Breast epithelium (tissue), 4 donors: ENCODE data around the gene POMT1. TPM values are rescaled to one million over a fixed set of nuclear protein-coding genes. Genes with fewer than 3 reads are reported as not detected.

Source experiments
- DNase-seq, 2 donors: peaks; one replicate each; pipeline ENCODE4 v3.0.0-alpha.2; 2019; ENCODE audit warnings: low spot score in 2 of 2
- H3K27ac ChIP-seq, 2 donors: fragments of 200-600 bp; sonication (generic) in 1 of 2; one replicate each; pipeline ENCODE4 v1.5.1; 2016 to 2019; ENCODE audit warnings: mild to moderate bottlenecking in 1 of 2
- H3K27me3 ChIP-seq, 2 donors: fragments of 200-600 bp; sonication (generic) in 1 of 2; one replicate each; pipeline versions ENCODE4 v1.5.1 to v1.6.0; 2017 to 2019; ENCODE audit warnings: control low read depth in 1 of 2, mild to moderate bottlenecking in 1 of 2
- H3K36me3 ChIP-seq: fragments of 200-600 bp; one replicate; pipeline ENCODE4 v1.5.1; 2019
- H3K4me1 ChIP-seq, 2 donors: fragments of 200-600 bp; sonication (generic); one replicate each; pipeline ENCODE4 v1.5.1; 2016 to 2019; ENCODE audit warnings: control low read depth in 1 of 2
- H3K4me3 ChIP-seq, 3 donors: fragments of 200-600 bp; sonication (generic); 1 replicate in 2 of 3; 2 replicates in 1 of 3; pipeline ENCODE4 v1.5.1; 2016 to 2019; ENCODE audit warnings: mild to moderate bottlenecking in 3 of 3, moderate library complexity in 2 of 3
- H3K9me3 ChIP-seq, 2 donors: fragments of 200-600 bp; sonication (generic) in 1 of 2; one replicate each; pipeline ENCODE4 v1.5.1; 2016 to 2019; ENCODE audit warnings: control low read depth in 1 of 2
- POLR2A ChIP-seq: fragments of 450-650 bp; IDR thresholded peaks from one replicate; pipeline ENCODE4 v1.6.1; 2016; ENCODE audit warnings: antibody characterized with exemption, mild to moderate bottlenecking, moderate library complexity
- POLR2AphosphoS5 ChIP-seq, 3 donors: sonication (generic); formaldehyde crosslinking; IDR thresholded peaks; one replicate each; pipeline ENCODE4 v1.6.1; 2017; ENCODE audit warnings: antibody characterized with exemption in 3 of 3
- intact Hi-C: fragments of 100-400 bp; cut with DNase I; formaldehyde crosslinking; loops from one replicate; pipeline ENCODE4 v1.15.1; 2023; ENCODE audit warnings: low total_unique reads
- total RNA-seq, 3 donors: library from RNA; depleted of rRNA; stranded (reverse); fragments of >200 nt; gene quantifications; one replicate each; pipeline ENCODE4 v1.1.0, GENCODE V29; 2016
- TF ChIP-seq, protein P1 (sequence below), 3 donors: fragments of 450-650 bp; IDR thresholded peaks; one replicate each; pipeline ENCODE4 v1.5.1; 2016 to 2017; ENCODE audit warnings: antibody characterized with exemption in 3 of 3, mild to moderate bottlenecking in 3 of 3, moderate library complexity in 3 of 3

POMT1 gene
- total RNA-seq, 3 donors from 2014 or later = 26.5 to 45.7 (median 26.6) TPM

GRCh38 chr9:131530546-131530919 is 27.8 kb downstream of the POMT1 start:
- intact Hi-C loops = no loop called here
- peak overlapping the region; percentile 96 to 100 (median 99) for H3K4me3 ChIP-seq

DNA sequence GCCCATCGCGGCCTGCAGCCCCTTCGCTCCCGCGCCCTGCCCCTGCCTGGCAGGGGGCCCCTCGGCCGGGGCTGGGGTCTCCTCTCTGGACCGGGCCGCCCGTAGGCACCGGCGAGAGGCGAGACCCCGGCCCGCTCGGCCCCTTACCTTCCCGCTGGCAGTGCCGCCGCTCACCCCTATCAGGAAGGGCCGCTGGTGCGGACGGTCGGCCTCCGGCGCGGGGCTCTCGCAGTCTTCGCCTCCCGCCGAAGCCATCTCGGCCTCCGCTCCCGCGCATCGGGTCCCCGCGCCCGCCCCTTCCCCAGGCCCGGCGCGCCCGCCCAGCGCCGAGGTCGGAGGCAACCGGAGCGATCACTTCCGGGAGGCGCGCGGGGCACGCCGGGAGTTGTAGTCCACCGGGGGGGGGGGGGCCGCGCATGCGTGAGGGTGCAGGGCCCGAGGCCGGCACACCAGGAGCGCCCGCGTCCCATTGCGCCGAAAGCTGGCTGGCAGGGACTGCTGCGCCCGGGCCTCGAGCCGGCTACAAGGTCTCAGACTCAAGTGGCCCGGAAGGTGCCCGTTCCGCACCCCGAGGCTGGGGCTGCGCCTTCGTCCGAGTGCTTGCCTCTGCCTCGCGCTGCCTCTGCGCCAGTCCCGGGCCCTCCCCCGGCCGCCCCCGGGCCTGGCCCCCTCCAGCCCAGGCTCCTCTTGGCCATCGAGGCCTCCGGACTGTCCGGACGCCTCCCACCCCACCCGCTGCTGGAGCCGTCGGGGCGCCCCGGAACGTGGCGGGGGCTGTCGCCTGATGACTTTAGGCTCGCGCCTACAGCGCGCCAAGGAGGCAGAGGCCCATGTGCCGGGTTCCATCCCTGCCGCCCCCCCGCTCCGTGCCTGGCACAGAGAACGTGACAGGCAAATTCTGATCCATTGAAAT is 28.5 kb downstream of the POMT1 start, which contains the start of gene UCK1:
Gene UCK1, minus strand, starts transcription at position 344 of the 913 bp plus-strand sequence. Its CDS starts 89 bp downstream, at position 255.
- Histone ChIP-seq H3K9me3 (no peaks in the 10 kb centered on the region), H3K36me3 (no peaks in the 10 kb centered on the region), H3K27ac (peak within 1 kb of the TSS; percentile 63 to 73), H3K4me3 (peak within 1 kb of the TSS; percentile 96 to 100 (median 99)), H3K4me1 (peaks cover 9 to 10% of the 10 kb centered on the region in 2 donors), H3K27me3 (no peaks in the 10 kb centered on the region)
- DNase-seq = peak; percentile 45 to 65
- intact Hi-C loops = no loop called here
- TF ChIP-seq, protein P1, sequence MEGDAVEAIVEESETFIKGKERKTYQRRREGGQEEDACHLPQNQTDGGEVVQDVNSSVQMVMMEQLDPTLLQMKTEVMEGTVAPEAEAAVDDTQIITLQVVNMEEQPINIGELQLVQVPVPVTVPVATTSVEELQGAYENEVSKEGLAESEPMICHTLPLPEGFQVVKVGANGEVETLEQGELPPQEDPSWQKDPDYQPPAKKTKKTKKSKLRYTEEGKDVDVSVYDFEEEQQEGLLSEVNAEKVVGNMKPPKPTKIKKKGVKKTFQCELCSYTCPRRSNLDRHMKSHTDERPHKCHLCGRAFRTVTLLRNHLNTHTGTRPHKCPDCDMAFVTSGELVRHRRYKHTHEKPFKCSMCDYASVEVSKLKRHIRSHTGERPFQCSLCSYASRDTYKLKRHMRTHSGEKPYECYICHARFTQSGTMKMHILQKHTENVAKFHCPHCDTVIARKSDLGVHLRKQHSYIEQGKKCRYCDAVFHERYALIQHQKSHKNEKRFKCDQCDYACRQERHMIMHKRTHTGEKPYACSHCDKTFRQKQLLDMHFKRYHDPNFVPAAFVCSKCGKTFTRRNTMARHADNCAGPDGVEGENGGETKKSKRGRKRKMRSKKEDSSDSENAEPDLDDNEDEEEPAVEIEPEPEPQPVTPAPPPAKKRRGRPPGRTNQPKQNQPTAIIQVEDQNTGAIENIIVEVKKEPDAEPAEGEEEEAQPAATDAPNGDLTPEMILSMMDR (IDR thresholded peaks at IDR 0.05) = no peak
- peak; percentile 18 to 50 (median 32) for TF ChIP-seq POLR2AphosphoS5 (IDR thresholded peaks at IDR 0.05)
- peak; percentile 30 for TF ChIP-seq POLR2A

More at GRCh38 chr9:131530546-131530919, 27.8 kb downstream of the POMT1 start:
- no peaks in the 10 kb centered on the region for H3K9me3 ChIP-seq
- peak overlapping the region; percentile 63 to 73 for H3K27ac ChIP-seq
- peak in 1 of 2 donors; percentile 41 for DNase-seq
- no peaks in the 10 kb centered on the region for H3K36me3 ChIP-seq
- no peaks in the 10 kb centered on the region for H3K27me3 ChIP-seq
- peaks cover 9 to 10% of the 10 kb centered on the region in 2 donors for H3K4me1 ChIP-seq
- TF ChIP-seq POLR2A (no peak), POLR2AphosphoS5 (IDR thresholded peaks at IDR 0.05) (no peak)
- TF ChIP-seq, protein P1 (IDR thresholded peaks at IDR 0.05) = no peak

- no peaks in the 10 kb centered on the region for H3K27me3 ChIP-seq
- no peaks in the 10 kb centered on the region for H3K9me3 ChIP-seq
- peaks cover 6 to 7% of the 10 kb centered on the region in 2 donors for H3K4me1 ChIP-seq
- intact Hi-C loops = no loop called here
- H3K36me3 ChIP-seq = no peaks in the 10 kb centered on the region
- H3K4me3 ChIP-seq = no peak overlapping the region
- DNase-seq = no peak
- TF ChIP-seq POLR2AphosphoS5 (IDR thresholded peaks at IDR 0.05) (no peak), POLR2A (no peak)
- TF ChIP-seq, protein P1 (IDR thresholded peaks at IDR 0.05) = no peak
- no peak overlapping the region for H3K27ac ChIP-seq
These were observed 32.1 kb downstream of the POMT1 start for GRCh38 chr9:131534721-131535237.

GRCh38 chr9:131537946-131538345 is 35.2 kb downstream of the POMT1 start:
- Histone ChIP-seq H3K27me3 (no peaks in the 10 kb centered on the region), H3K4me3 (no peak overlapping the region), H3K27ac (no peak overlapping the region), H3K9me3 (peaks cover 7 to 11% of the 10 kb centered on the region in 2 donors), H3K4me1 (no peaks in the 10 kb centered on the region), H3K36me3 (no peaks in the 10 kb centered on the region)
- TF ChIP-seq, protein P1 (IDR thresholded peaks at IDR 0.05) = no peak
- TF ChIP-seq POLR2A = no peak
- TF ChIP-seq POLR2AphosphoS5 (IDR thresholded peaks at IDR 0.05) = no peak
- DNase-seq = no peak
- intact Hi-C loops = no loop called here
